Upper lobe of left lung (tissue), 6 donors: Measurements from ENCODE around the gene ATOX1. TPM values are rescaled to one million over a fixed set of nuclear protein-coding genes. Genes with fewer than 3 reads are reported as not detected.
A peak's percentile ranks its signal among the peaks of the same experiment; 100 is the strongest.

Source experiments
- ATAC-seq, 2 donors: fragments of 200-7000 bp; cut with Tn5 transposase; one replicate each; pipeline ENCODE4 v1.9.1; 2022; ENCODE audit warnings: mild to moderate bottlenecking in 2 of 2, moderate library complexity in 2 of 2; ENCODE audit not compliant: low FRiP score in 2 of 2
- DNase-seq, 2 donors: peaks; one replicate each; pipeline ENCODE4 v3.0.0-alpha.2; 2019 to 2020
- H3K27ac ChIP-seq, 4 donors: fragments of 200-600 bp; sonication (generic); one replicate each; pipeline ENCODE4 v1.5.1; 2016 to 2019
- H3K27me3 ChIP-seq, 4 donors: fragments of 200-600 bp; sonication (generic); one replicate each; pipeline ENCODE4 v1.5.1; 2017 to 2019
- H3K36me3 ChIP-seq, 4 donors: fragments of 200-600 bp; sonication (generic); one replicate each; pipeline ENCODE4 v1.5.1; 2016 to 2019
- H3K4me1 ChIP-seq, 4 donors: fragments of 200-600 bp; sonication (generic); one replicate each; pipeline ENCODE4 v1.5.1; 2018 to 2019
- H3K4me3 ChIP-seq, 4 donors: fragments of 200-600 bp; sonication (generic); one replicate each; pipeline ENCODE4 v1.5.1; 2017 to 2019; ENCODE audit warnings: mild to moderate bottlenecking in 2 of 4, moderate library complexity in 1 of 4
- H3K9me3 ChIP-seq, 4 donors: fragments of 200-600 bp; sonication (generic); one replicate each; pipeline ENCODE4 v1.5.1; 2018 to 2019
- EP300 ChIP-seq, 4 donors: sonication (generic); formaldehyde crosslinking; IDR thresholded peaks; one replicate each; pipeline ENCODE4 v1.5.1; 2017; ENCODE audit warnings: antibody characterized with exemption in 4 of 4, control low read depth in 2 of 4
- POLR2A ChIP-seq, 4 donors: fragments of 450-650 bp; IDR thresholded peaks; one replicate each; pipeline ENCODE4 v1.5.1; 2016 to 2017; ENCODE audit warnings: antibody characterized with exemption in 4 of 4, mild to moderate bottlenecking in 2 of 4
- POLR2AphosphoS5 ChIP-seq, 2 donors: sonication (generic); formaldehyde crosslinking; IDR thresholded peaks; one replicate each; pipeline ENCODE4 v1.5.1; 2017; ENCODE audit warnings: antibody characterized with exemption in 2 of 2
- WGBS, 2 donors: methylation state at CpG; one replicate each; pipeline ENCODE4 v1.1.5; 2017 to 2018; 5-methylcytosine and 5-hydroxymethylcytosine counted together
- total RNA-seq, 6 donors: library from RNA; depleted of rRNA in 4 of 6; stranded (reverse); fragments of >200 nt in 4 of 6; gene quantifications; one replicate each; pipeline versions ENCODE4 v1.1.0 to v1.2.1, GENCODE V29; 2016 to 2021
- TF ChIP-seq, protein P1 (sequence below), 6 experiments: fragments of 450-650 bp in 4 of 6; fragments of 200-600 bp in 2 of 6; sonication (generic) in 2 of 6; IDR thresholded peaks; one replicate each; pipeline ENCODE4 v1.5.1; 2016 to 2019; ENCODE audit warnings: antibody characterized with exemption in 6 of 6
- donor health status: DM: no; HTN: no; CAD: no; lungs with moderate emphysema.
- donor health status: DM: no; HTN: yes; CAD: no; lungs with severe emphysema.

ATOX1 gene
- total RNA-seq, 6 donors from 2014 or later = 57.6 to 87.0 (median 66.9) TPM

DNA sequence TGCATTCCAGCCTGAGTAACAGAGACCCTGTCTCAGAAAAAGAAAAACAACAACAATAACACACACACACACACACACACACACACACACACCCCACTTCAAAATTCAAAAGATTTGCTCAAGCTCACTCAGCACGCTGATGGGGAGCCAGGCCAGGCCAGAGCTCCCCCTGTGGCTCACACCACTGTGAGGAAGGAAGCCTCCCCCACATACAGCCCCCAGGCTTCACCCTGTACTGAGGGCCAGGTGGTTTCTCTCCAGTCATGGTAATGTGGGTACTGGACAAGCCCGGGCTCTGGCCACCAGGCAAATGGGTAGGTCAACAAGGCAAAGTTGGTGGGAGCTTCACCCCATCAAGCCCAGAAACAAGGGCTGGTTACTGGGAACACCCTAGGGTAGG is 19.0 kb downstream of the ATOX1 start:
- TF ChIP-seq, protein P1, sequence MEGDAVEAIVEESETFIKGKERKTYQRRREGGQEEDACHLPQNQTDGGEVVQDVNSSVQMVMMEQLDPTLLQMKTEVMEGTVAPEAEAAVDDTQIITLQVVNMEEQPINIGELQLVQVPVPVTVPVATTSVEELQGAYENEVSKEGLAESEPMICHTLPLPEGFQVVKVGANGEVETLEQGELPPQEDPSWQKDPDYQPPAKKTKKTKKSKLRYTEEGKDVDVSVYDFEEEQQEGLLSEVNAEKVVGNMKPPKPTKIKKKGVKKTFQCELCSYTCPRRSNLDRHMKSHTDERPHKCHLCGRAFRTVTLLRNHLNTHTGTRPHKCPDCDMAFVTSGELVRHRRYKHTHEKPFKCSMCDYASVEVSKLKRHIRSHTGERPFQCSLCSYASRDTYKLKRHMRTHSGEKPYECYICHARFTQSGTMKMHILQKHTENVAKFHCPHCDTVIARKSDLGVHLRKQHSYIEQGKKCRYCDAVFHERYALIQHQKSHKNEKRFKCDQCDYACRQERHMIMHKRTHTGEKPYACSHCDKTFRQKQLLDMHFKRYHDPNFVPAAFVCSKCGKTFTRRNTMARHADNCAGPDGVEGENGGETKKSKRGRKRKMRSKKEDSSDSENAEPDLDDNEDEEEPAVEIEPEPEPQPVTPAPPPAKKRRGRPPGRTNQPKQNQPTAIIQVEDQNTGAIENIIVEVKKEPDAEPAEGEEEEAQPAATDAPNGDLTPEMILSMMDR (IDR thresholded peaks at IDR 0.05) = no peak
- no peak for TF ChIP-seq POLR2A (IDR thresholded peaks at IDR 0.05)
- no peak for TF ChIP-seq EP300 (IDR thresholded peaks at IDR 0.05)
- TF ChIP-seq POLR2AphosphoS5 (IDR thresholded peaks at IDR 0.05) = no peak
- DNase-seq (no peak), ATAC-seq (no peak)

DNA sequence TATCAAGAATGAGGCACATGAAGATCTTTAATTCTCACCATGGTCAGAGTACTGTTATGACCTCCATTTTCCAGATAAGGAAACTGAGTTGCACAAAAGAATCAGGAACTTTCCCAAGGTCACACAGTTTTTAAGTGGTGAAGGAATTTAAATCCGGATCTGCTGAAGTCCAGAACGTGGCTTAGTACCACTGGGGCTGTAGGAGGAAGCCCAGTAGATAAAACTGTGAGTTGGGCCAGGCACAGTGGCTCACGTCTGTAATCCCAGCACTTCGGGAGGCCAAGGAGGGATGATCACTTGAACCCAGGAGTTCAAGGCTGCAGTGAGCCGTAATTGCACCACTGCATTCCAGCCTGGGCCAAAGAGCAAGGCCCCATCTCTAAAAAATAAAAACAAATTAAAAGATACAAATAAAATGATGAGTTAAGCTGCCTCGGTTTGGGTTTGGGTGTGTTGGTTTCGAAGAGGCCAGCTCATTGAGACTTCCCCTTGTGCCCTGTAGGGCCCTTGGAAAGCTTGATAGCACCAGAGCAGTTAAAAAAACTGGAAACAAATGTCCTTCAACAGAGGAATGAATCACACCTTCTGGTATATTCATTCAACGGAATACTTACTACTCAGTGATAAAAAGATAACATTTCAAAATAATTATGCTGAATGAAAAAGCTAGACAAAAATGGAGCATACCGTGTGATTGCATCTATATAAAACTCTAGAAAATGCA is 20.1 kb downstream of the ATOX1 start:
- H3K9me3 ChIP-seq = no peaks in the 10 kb centered on the region
- TF ChIP-seq, protein P1 (IDR thresholded peaks at IDR 0.05) = no peak
- TF ChIP-seq POLR2AphosphoS5 (IDR thresholded peaks at IDR 0.05) = no peak
- no peak for TF ChIP-seq EP300 (IDR thresholded peaks at IDR 0.05)
- no peak for TF ChIP-seq POLR2A (IDR thresholded peaks at IDR 0.05)
- H3K27ac ChIP-seq = no peak overlapping the region
- peaks cover 0 to 9% (median 4%) of the 10 kb centered on the region in 4 donors for H3K36me3 ChIP-seq
- no peak for DNase-seq
- no peak overlapping the region for H3K4me3 ChIP-seq
- H3K4me1 ChIP-seq = peaks cover 0 to 12% (median 10%) of the 10 kb centered on the region in 4 donors
- WGBS, 2 donors = 69 to 78% methylated on average over 9 of the region's 9 CpGs
- H3K27me3 ChIP-seq = no peaks in the 10 kb centered on the region
- no peak for ATAC-seq

More for the DNA sequence above, 19.0 kb downstream of the ATOX1 start:
- H3K4me3 ChIP-seq = no peak overlapping the region
- H3K4me1 ChIP-seq = peaks cover 0 to 12% (median 10%) of the 10 kb centered on the region in 4 donors
- peak overlapping the region in 2 of 4 donors; percentile 33 to 45 for H3K27ac ChIP-seq
- H3K27me3 ChIP-seq = no peaks in the 10 kb centered on the region
- H3K9me3 ChIP-seq = no peaks in the 10 kb centered on the region
- H3K36me3 ChIP-seq = peaks cover 0 to 19% (median 6%) of the 10 kb centered on the region in 4 donors
- 75 to 80% methylated on average over 1 to 2 of the region's 2 CpGs for WGBS, 2 donors

DNA sequence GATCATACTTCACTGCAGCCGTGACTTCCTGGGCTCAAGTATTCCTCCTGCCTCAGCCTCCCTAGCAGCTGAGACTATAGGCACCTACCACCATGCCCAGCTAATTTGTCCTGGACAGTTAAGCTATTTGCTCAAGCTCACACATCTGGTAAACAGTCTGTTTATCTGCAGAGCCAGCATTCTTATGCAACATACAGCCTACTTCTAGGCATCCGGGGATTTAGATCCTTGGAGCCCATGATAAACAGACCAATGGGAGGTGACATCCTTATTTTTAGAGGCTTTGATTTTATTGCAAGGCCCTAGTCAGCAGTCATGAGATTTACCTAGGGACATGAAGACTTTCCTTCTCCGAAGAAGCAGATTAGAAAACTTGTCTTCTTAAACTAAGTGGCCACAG is 21.0 kb downstream of the ATOX1 start:
- TF ChIP-seq, protein P1 (IDR thresholded peaks at IDR 0.05) = no peak
- TF ChIP-seq EP300 (IDR thresholded peaks at IDR 0.05) = no peak
- no peak for TF ChIP-seq POLR2A (IDR thresholded peaks at IDR 0.05)
- H3K4me1 ChIP-seq = peaks cover 0 to 12% (median 10%) of the 10 kb centered on the region in 4 donors
- no peaks in the 10 kb centered on the region for H3K9me3 ChIP-seq
- peaks cover 0 to under 1% (median 0%) of the 10 kb centered on the region in 4 donors for H3K36me3 ChIP-seq
- ATAC-seq (no peak), DNase-seq (no peak)
- H3K4me3 ChIP-seq = no peak overlapping the region
- 79 to 96% methylated on average over 3 of the region's 3 CpGs for WGBS, 2 donors
- no peaks in the 10 kb centered on the region for H3K27me3 ChIP-seq
- no peak overlapping the region for H3K27ac ChIP-seq

DNA sequence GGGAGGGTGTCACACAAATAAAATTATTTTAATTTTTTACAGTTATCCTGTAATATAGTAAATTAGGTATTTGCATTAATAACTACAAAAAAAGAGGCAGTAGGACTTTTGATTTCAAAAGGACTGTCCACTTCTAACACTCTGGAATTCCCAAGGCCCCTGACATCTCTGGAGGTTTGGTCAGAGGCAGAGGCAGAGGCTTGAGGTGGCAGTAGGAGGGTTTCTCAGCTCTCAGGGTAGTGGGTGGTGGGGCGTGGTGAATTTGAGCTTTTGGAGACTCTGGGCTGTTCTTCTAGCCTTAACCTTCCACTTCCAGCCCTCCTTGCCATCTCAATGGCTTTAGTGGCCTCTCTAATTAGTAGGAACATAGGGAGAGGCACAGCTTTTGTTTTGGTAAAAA is 22.8 kb downstream of the ATOX1 start:
- no peak for DNase-seq
- H3K27me3 ChIP-seq = no peaks in the 10 kb centered on the region
- peaks cover 0 to 9% (median 6%) of the 10 kb centered on the region in 4 donors for H3K4me1 ChIP-seq
- H3K36me3 ChIP-seq = no peaks in the 10 kb centered on the region
- H3K4me3 ChIP-seq = no peak overlapping the region
- no peaks in the 10 kb centered on the region for H3K9me3 ChIP-seq
- TF ChIP-seq POLR2AphosphoS5 (IDR thresholded peaks at IDR 0.05) (no peak), EP300 (IDR thresholded peaks at IDR 0.05) (no peak), POLR2A (IDR thresholded peaks at IDR 0.05) (no peak)
- TF ChIP-seq, protein P1 (IDR thresholded peaks at IDR 0.05) = no peak
- no peak overlapping the region for H3K27ac ChIP-seq
- ATAC-seq = no peak
- 78 to 100% methylated on average over 1 of the region's 1 CpG for WGBS, 2 donors

DNA sequence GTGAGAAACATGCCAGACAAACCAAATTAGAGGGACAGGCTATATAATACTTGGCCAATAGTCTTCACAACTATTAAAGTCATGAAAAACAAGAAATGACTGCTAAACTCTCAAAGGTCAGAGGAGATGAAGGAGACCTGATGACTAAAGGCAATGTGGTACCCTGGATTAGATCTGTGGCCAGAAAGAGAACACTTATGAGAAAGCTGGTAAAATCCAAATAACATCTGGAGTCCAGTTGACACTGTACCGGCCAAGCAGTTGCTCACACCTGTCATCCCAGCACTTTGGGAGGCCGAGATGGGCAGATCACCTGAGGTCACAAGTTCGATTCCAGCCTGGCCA is 24.4 kb downstream of the ATOX1 start:
- WGBS, 2 donors = 94 to 96% methylated on average over 3 of the region's 3 CpGs
- Histone ChIP-seq H3K4me3 (no peak overlapping the region), H3K27ac (no peak overlapping the region), H3K36me3 (no peaks in the 10 kb centered on the region), H3K9me3 (peaks cover 0 to 8% (median 0%) of the 10 kb centered on the region in 4 donors), H3K4me1 (no peaks in the 10 kb centered on the region), H3K27me3 (no peaks in the 10 kb centered on the region)
- no peak for ATAC-seq
- no peak for TF ChIP-seq POLR2AphosphoS5 (IDR thresholded peaks at IDR 0.05)
- TF ChIP-seq, protein P1 (IDR thresholded peaks at IDR 0.05) = no peak
- no peak for TF ChIP-seq EP300 (IDR thresholded peaks at IDR 0.05)
- no peak for TF ChIP-seq POLR2A (IDR thresholded peaks at IDR 0.05)
- no peak for DNase-seq
